Measurements from ENCODE around the gene NCOA7.

Gene NCOA7

DNA sequence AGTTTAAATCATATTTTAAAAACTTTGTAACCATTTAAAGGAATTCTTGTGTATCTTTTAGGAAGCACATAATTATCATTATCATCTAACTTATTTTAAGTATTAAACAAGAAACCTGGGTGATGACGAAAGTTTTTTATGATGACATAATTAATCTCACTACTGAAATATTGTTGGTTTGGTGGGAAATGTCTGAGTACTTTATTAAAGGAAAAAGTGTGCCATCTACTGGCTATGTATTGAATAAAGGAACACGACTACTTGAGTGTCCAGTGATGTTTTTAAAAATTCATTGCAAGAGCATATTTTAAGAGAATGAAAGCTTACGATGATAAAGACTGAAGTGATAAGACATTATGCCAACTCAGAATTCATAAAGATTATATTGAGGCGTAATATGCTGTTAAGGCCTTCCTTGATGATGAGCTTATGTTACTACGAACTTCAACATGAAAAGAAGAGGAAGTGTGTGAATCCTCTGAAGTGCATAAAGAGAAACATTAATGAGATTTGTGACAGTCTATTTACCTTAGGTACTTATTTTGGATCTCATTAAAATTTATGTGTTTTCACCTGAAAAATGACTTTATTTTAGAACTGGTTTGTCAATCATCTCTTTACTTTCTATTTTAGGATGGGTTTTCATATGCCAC is 183.6 kb downstream of the NCOA7 start:
- no peak for DNase-seq (ENCODE audit: low spot score)

DNA sequence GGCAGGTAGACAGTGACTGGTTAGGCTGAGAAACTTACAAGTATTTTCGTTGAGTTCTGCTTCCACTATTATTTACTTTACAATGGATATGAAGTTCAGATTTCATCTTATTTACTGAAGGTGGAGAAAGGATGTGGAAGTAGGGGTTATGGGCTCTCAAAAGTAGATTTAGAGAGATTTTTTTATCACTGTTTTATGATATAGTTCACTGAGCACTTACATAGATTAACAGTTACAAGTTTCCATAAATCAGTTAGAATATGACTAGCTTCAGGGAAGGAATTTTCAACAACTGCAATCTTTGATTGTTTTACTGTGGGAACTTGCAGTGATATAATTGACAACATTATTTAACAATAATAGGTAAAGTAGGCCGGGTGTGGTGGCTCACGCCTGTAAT is 188.3 kb downstream of the NCOA7 start:
- DNase-seq (ENCODE audit: low spot score), result no peak
